Measurements from ENCODE around the gene ADAD2. TPM values are rescaled to one million over a fixed set of nuclear protein-coding genes. Genes with fewer than 3 reads are reported as not detected.

ADAD2 gene
- total RNA-seq, 4 donors from 2014 or later = 1.8 TPM; not detected in 3

DNA sequence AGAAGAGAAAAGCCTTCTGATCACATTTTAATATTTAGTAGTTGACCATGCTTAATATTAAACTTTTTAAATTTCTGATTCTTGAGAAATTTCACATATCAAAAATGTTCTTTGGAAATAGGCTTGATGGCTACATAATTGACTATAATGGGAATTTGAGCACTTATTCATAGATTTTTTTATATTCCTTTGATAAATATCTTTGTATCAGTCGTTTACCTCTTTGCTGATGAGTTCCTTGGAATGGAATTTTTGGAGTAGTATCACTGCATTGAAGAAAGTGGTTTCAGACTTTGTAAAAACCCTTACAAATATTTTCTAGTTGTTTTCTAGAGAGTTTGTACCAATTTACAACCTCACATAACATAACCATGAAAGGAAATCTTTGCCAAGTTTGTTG lies 31.2 kb upstream of the ADAD2 start:
- Histone ChIP-seq H3K4me1 (no peaks in the 10 kb centered on the region), H3K4me3 (no peak overlapping the region), H3K27me3 (no peaks in the 10 kb centered on the region), H3K36me3 (no peaks in the 10 kb centered on the region), H3K27ac (no peak overlapping the region), H3K9me3 (no peaks in the 10 kb centered on the region)
- DNase-seq = no peak
- TF ChIP-seq POLR2A (IDR thresholded peaks at IDR 0.05) = no peak
- TF ChIP-seq, protein P1, sequence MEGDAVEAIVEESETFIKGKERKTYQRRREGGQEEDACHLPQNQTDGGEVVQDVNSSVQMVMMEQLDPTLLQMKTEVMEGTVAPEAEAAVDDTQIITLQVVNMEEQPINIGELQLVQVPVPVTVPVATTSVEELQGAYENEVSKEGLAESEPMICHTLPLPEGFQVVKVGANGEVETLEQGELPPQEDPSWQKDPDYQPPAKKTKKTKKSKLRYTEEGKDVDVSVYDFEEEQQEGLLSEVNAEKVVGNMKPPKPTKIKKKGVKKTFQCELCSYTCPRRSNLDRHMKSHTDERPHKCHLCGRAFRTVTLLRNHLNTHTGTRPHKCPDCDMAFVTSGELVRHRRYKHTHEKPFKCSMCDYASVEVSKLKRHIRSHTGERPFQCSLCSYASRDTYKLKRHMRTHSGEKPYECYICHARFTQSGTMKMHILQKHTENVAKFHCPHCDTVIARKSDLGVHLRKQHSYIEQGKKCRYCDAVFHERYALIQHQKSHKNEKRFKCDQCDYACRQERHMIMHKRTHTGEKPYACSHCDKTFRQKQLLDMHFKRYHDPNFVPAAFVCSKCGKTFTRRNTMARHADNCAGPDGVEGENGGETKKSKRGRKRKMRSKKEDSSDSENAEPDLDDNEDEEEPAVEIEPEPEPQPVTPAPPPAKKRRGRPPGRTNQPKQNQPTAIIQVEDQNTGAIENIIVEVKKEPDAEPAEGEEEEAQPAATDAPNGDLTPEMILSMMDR (IDR thresholded peaks at IDR 0.05) = no peak

DNA sequence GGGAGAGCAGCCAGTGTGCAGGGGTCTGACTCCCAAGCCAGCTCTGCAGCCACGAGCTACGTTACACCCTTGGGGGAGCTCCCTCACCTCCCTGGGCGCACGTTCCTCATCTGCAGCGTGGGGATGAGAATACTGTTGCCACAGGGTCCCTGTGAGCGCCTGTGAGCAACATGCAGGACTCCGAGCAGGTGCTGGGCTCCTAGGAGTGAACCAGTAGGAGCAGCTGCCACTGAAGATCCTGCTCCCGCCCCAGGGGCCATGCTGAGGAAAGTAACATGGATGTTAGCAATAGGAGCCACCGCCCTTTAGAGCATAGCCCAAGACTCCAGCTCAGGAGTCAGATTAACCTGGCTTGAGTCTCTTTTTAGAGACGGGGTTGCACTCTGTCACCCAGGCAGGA lies 29.9 kb upstream of the ADAD2 start:
- Histone ChIP-seq H3K27me3 (no peaks in the 10 kb centered on the region), H3K36me3 (no peaks in the 10 kb centered on the region), H3K4me3 (no peak overlapping the region), H3K9me3 (no peaks in the 10 kb centered on the region), H3K27ac (no peak overlapping the region), H3K4me1 (no peaks in the 10 kb centered on the region)
- DNase-seq = no peak
- TF ChIP-seq POLR2A (IDR thresholded peaks at IDR 0.05) = no peak
- TF ChIP-seq, protein P1 (IDR thresholded peaks at IDR 0.05) = no peak

DNA sequence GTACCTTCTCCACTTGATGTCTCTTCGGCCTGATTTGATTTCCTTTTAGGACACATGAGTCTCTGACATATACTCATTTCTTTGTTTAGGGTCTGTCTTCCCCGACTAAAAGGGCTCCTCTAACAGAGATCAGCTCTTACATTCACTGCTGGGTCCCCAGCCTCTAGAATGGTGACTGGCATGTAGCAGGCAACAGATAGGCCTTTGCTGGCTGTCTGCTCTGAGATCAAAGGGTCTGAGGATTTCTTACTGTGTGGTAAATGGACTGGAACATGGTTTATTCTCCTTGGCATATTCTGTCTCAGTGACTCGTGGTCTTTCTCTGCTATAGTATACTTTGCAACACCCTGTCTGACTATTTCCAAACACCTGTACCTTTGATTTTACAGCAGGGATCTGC lies 29.2 kb upstream of the ADAD2 start:
- no peak for DNase-seq
- TF ChIP-seq, protein P1 (IDR thresholded peaks at IDR 0.05) = no peak
- no peak for TF ChIP-seq POLR2A (IDR thresholded peaks at IDR 0.05)
- Histone ChIP-seq H3K4me3 (no peak overlapping the region), H3K27ac (no peak overlapping the region), H3K4me1 (no peaks in the 10 kb centered on the region), H3K27me3 (no peaks in the 10 kb centered on the region), H3K36me3 (no peaks in the 10 kb centered on the region), H3K9me3 (no peaks in the 10 kb centered on the region)

DNA sequence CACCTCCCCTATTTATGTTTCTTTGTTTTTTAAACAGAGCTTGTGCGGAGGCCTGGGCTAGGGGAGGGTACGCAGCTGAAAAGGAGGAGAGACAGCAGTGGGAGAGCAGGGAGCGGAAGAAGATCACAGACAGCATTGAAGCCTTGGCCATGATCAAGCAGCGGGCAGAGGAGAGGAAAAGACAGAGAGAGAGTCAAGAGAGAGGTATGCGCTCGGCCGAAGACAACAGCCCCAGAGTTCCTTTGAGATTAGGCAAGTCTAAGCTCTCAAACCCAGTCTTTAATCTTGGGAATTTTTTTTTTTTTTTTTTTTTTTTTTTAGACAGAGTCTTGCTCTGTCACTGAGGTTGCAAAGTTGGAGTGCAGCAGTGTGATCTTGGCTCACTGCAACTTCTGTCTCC lies 25.2 kb upstream of the ADAD2 start:
- H3K27me3 ChIP-seq = no peaks in the 10 kb centered on the region

DNA sequence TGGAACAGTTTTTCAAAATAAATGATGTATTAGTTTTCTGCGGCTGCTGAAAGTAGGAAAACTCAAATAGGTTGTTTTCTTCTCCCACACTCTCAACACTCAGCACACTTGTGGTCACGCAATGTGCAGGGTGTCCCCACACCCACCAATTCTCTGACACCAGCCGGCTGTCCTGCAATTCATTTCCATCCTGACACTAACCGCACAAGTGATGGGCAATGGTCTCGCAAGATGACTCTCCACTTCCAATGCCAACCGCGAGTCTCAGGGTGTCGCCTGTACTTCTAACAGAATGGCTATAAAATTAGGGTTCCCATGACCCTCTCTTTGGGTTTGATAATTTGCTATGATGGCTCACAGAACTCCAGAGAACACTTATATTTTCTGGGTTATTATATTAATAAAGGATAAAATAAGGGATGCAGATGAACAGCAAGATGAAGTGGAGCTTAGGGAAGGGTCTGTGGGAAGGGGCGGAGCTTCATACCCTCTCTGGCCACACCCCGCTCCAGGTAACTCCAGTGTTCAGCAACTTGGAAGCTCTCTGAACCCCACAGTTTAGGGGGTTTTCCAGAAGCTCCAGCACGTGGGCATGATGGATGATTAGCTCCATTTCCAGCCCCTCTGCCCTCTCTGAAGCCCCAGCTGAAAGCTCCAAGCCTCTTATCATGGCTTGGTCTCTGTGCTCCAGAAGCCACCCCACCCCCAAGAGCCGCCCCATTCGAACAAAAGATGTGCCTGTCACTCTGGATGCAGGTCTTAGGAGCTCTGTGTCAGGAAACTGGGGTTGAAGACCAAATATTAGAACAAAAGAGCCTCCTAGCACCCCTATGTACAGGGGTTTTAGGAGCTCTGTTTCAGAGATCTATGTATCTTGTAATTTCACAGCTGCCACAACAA lies 23.9 kb upstream of the ADAD2 start:
- TF ChIP-seq, protein P1 (IDR thresholded peaks at IDR 0.05) = no peak
- TF ChIP-seq POLR2A (IDR thresholded peaks at IDR 0.05) = no peak
- no peaks in the 10 kb centered on the region for H3K27me3 ChIP-seq
- H3K27ac ChIP-seq = no peak overlapping the region
- no peaks in the 10 kb centered on the region for H3K36me3 ChIP-seq
- no peak overlapping the region for H3K4me3 ChIP-seq
- no peak for DNase-seq
- no peaks in the 10 kb centered on the region for H3K4me1 ChIP-seq
- H3K9me3 ChIP-seq = no peaks in the 10 kb centered on the region

More for the DNA sequence above, 25.2 kb upstream of the ADAD2 start:
- DNase-seq = no peak
- H3K27ac ChIP-seq = no peak overlapping the region
- H3K36me3 ChIP-seq = no peaks in the 10 kb centered on the region
- H3K4me3 ChIP-seq = no peak overlapping the region
- H3K4me1 ChIP-seq = no peaks in the 10 kb centered on the region
- no peak for TF ChIP-seq POLR2A (IDR thresholded peaks at IDR 0.05)
- TF ChIP-seq, protein P1 (IDR thresholded peaks at IDR 0.05) = no peak
- H3K9me3 ChIP-seq = no peaks in the 10 kb centered on the region
